ENCODE data around the gene NAA40.

The NAA40 gene

DNA sequence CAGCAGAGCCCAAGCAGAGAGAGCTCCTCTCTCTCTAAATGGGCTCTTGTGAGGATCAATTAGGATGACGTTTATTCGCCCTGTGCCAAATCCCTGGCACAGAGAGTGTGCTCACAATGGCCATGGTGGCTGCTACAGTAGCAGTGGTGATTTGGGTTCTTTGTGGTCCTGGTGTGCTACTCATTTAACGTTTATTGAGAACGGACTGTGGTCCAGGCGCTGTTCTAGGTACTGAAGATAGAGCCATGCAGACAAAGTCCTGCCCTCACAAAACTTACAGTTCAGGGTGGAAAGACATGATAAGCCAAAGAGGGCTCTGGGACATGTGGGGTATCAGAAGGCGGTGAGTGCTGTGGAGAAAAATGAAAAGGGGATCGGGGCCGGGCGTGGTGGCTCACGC lies 52.8 kb downstream of the NAA40 start:
- peaks cover 6% of the 10 kb centered on the region for H3K79me1 ChIP-seq (ENCODE audit: low read length)
- no peak overlapping the region for H2BK120ac ChIP-seq (ENCODE audit: insufficient read depth, low read length, poor library complexity)
- no peak overlapping the region for H3K14ac ChIP-seq (ENCODE audit: low read length)
- no peak overlapping the region for H3K9ac ChIP-seq (ENCODE audit: low read length)
- H3K4me2 ChIP-seq (ENCODE audit: low read length), result no peak overlapping the region
- H4K91ac ChIP-seq (ENCODE audit: low read depth, low read length), result no peak overlapping the region
- H3K9me3 ChIP-seq (ENCODE audit: insufficient read depth, low read depth, low read length), result no peaks in the 10 kb centered on the region
- H3K36me3 ChIP-seq (ENCODE audit: control insufficient read depth in 1 of 2, insufficient read depth in 2 of 2, low read length in 2 of 2), result peaks cover 54 to 66% of the 10 kb centered on the region in 2 experiments
- H3K27me3 ChIP-seq (ENCODE audit: insufficient read depth, low read length), result no peaks in the 10 kb centered on the region
- no CpG with 5 or more reads among the region's 10 CpGs for WGBS (ENCODE audit: extremely low coverage, insufficient coverage, insufficient read length)
- no peak overlapping the region for H3K23ac ChIP-seq (ENCODE audit: low read length)
- no peak overlapping the region for H4K8ac ChIP-seq (ENCODE audit: low read depth, low read length)
- H3K79me2 ChIP-seq (ENCODE audit: control insufficient read depth, insufficient read depth, low read length, poor library complexity), result peaks cover 11% of the 10 kb centered on the region
- no peak overlapping the region for H2BK12ac ChIP-seq (ENCODE audit: low read length)
- H4K12ac ChIP-seq (ENCODE audit: low read depth, low read length), result no peak overlapping the region
- no peak overlapping the region for H2AFZ ChIP-seq (ENCODE audit: insufficient read depth, low read length, poor library complexity)
- no peak overlapping the region for H3K4me3 ChIP-seq (ENCODE audit: low read depth, low read length)
- no peak overlapping the region for H3K4ac ChIP-seq (ENCODE audit: low read depth, low read length)
- H3K27ac ChIP-seq (ENCODE audit: low read depth, low read length), result no peak overlapping the region
- no peak for DNase-seq
- peaks cover 8 to 10% of the 10 kb centered on the region in 2 experiments for H3K4me1 ChIP-seq (ENCODE audit: control insufficient read depth in 1 of 2, insufficient read depth in 2 of 2, low read length in 2 of 2)
- H3K18ac ChIP-seq (ENCODE audit: low read length), result no peak overlapping the region
- H2BK5ac ChIP-seq (ENCODE audit: low read depth, low read length, poor library complexity), result no peak overlapping the region
- no peak overlapping the region for H2AK5ac ChIP-seq (ENCODE audit: low read length)

- Histone ChIP-seq H3K79me2 (ENCODE audit: control insufficient read depth, insufficient read depth, low read length, poor library complexity) (no peaks in the 10 kb centered on the region), H3K4me2 (ENCODE audit: low read length) (no peak overlapping the region), H2BK5ac (ENCODE audit: low read depth, low read length, poor library complexity) (no peak overlapping the region), H4K12ac (ENCODE audit: low read depth, low read length) (no peak overlapping the region), H3K4ac (ENCODE audit: low read depth, low read length) (no peak overlapping the region), H3K14ac (ENCODE audit: low read length) (no peak overlapping the region), H3K27me3 (ENCODE audit: insufficient read depth, low read length) (no peaks in the 10 kb centered on the region), H3K9me3 (ENCODE audit: insufficient read depth, low read depth, low read length) (no peaks in the 10 kb centered on the region), H2BK120ac (ENCODE audit: insufficient read depth, low read length, poor library complexity) (no peak overlapping the region), H3K27ac (ENCODE audit: low read depth, low read length) (no peak overlapping the region), H3K36me3 (ENCODE audit: control insufficient read depth in 1 of 2, insufficient read depth in 2 of 2, low read length in 2 of 2) (peaks cover 68 to 74% of the 10 kb centered on the region in 2 experiments), H2AFZ (ENCODE audit: insufficient read depth, low read length, poor library complexity) (no peak overlapping the region), H3K79me1 (ENCODE audit: low read length) (no peaks in the 10 kb centered on the region), H2AK5ac (ENCODE audit: low read length) (no peak overlapping the region), H3K9ac (ENCODE audit: low read length) (no peak overlapping the region), H3K23ac (ENCODE audit: low read length) (no peak overlapping the region), H4K8ac (ENCODE audit: low read depth, low read length) (no peak overlapping the region), H2BK12ac (ENCODE audit: low read length) (no peak overlapping the region), H3K18ac (ENCODE audit: low read length) (no peak overlapping the region), H3K4me3 (ENCODE audit: low read depth, low read length) (no peak overlapping the region), H3K4me1 (ENCODE audit: control insufficient read depth in 1 of 2, insufficient read depth in 2 of 2, low read length in 2 of 2) (peaks cover 0 to 2% of the 10 kb centered on the region in 2 experiments), H4K91ac (ENCODE audit: low read depth, low read length) (no peak overlapping the region)
- no CpG with 5 or more reads among the region's 5 CpGs for WGBS (ENCODE audit: extremely low coverage, insufficient coverage, insufficient read length)
- DNase-seq, result no peak
Measured at GRCh38 chr11:63993100-63993499, 54.3 kb downstream of the NAA40 start.

GRCh38 chr11:63993993-63994392 lies 55.2 kb downstream of the NAA40 start:
- Histone ChIP-seq H2BK12ac (ENCODE audit: low read length) (no peak overlapping the region), H2BK120ac (ENCODE audit: insufficient read depth, low read length, poor library complexity) (no peak overlapping the region), H3K9me3 (ENCODE audit: insufficient read depth, low read depth, low read length) (no peaks in the 10 kb centered on the region), H3K4me3 (ENCODE audit: low read depth, low read length) (no peak overlapping the region), H4K91ac (ENCODE audit: low read depth, low read length) (no peak overlapping the region), H2BK5ac (ENCODE audit: low read depth, low read length, poor library complexity) (no peak overlapping the region), H4K8ac (ENCODE audit: low read depth, low read length) (no peak overlapping the region), H3K36me3 (ENCODE audit: control insufficient read depth in 1 of 2, insufficient read depth in 2 of 2, low read length in 2 of 2) (peaks cover 66 to 69% of the 10 kb centered on the region in 2 experiments), H3K27me3 (ENCODE audit: insufficient read depth, low read length) (no peaks in the 10 kb centered on the region), H3K14ac (ENCODE audit: low read length) (no peak overlapping the region), H2AK5ac (ENCODE audit: low read length) (no peak overlapping the region), H4K12ac (ENCODE audit: low read depth, low read length) (no peak overlapping the region), H3K4ac (ENCODE audit: low read depth, low read length) (no peak overlapping the region), H3K4me2 (ENCODE audit: low read length) (no peak overlapping the region), H3K9ac (ENCODE audit: low read length) (no peak overlapping the region), H3K23ac (ENCODE audit: low read length) (no peak overlapping the region), H3K27ac (ENCODE audit: low read depth, low read length) (no peak overlapping the region), H3K79me1 (ENCODE audit: low read length) (no peaks in the 10 kb centered on the region), H3K18ac (ENCODE audit: low read length) (no peak overlapping the region), H3K4me1 (ENCODE audit: control insufficient read depth in 1 of 2, insufficient read depth in 2 of 2, low read length in 2 of 2) (peaks cover 6 to 7% of the 10 kb centered on the region in 2 experiments), H2AFZ (ENCODE audit: insufficient read depth, low read length, poor library complexity) (no peak overlapping the region), H3K79me2 (ENCODE audit: control insufficient read depth, insufficient read depth, low read length, poor library complexity) (no peaks in the 10 kb centered on the region)
- DNase-seq, result no peak
- WGBS (ENCODE audit: extremely low coverage, insufficient coverage, insufficient read length), result no CpG with 5 or more reads among the region's 6 CpGs

DNA sequence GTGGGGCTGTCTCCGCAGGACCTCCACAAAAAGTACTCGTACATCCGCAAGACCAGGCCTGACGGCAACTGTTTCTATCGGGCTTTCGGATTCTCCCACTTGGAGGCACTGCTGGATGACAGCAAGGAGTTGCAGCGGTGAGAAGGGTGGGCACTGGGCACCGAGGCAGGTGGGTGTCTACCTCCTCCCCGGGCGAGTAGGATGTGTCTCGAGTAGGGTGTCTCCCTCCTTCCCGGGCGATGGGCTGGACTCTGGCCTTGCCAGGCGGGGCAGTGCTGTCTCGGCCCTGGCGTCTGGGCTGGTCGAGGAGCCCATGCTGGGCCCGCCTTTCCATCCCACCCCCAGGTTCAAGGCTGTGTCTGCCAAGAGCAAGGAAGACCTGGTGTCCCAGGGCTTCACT lies 57.7 kb downstream of the NAA40 start:
- H3K27ac ChIP-seq (ENCODE audit: low read depth, low read length), result no peak overlapping the region
- no peak overlapping the region for H3K9ac ChIP-seq (ENCODE audit: low read length)
- H3K18ac ChIP-seq (ENCODE audit: low read length), result no peak overlapping the region
- no peak overlapping the region for H3K23ac ChIP-seq (ENCODE audit: low read length)
- H2BK120ac ChIP-seq (ENCODE audit: insufficient read depth, low read length, poor library complexity), result no peak overlapping the region
- no peaks in the 10 kb centered on the region for H3K27me3 ChIP-seq (ENCODE audit: insufficient read depth, low read length)
- DNase-seq, result no peak
- no peaks in the 10 kb centered on the region for H3K9me3 ChIP-seq (ENCODE audit: insufficient read depth, low read depth, low read length)
- H4K8ac ChIP-seq (ENCODE audit: low read depth, low read length), result no peak overlapping the region
- H4K12ac ChIP-seq (ENCODE audit: low read depth, low read length), result no peak overlapping the region
- H3K79me1 ChIP-seq (ENCODE audit: low read length), result no peaks in the 10 kb centered on the region
- no peak overlapping the region for H3K4me2 ChIP-seq (ENCODE audit: low read length)
- peaks cover 15% of the 10 kb centered on the region in 2 experiments for H3K4me1 ChIP-seq (ENCODE audit: control insufficient read depth in 1 of 2, insufficient read depth in 2 of 2, low read length in 2 of 2)
- H2AK5ac ChIP-seq (ENCODE audit: low read length), result no peak overlapping the region
- H2AFZ ChIP-seq (ENCODE audit: insufficient read depth, low read length, poor library complexity), result no peak overlapping the region
- H3K4ac ChIP-seq (ENCODE audit: low read depth, low read length), result no peak overlapping the region
- no CpG with 5 or more reads among the region's 18 CpGs for WGBS (ENCODE audit: extremely low coverage, insufficient coverage, insufficient read length)
- no peak overlapping the region for H3K4me3 ChIP-seq (ENCODE audit: low read depth, low read length)
- no peaks in the 10 kb centered on the region for H3K79me2 ChIP-seq (ENCODE audit: control insufficient read depth, insufficient read depth, low read length, poor library complexity)
- no peak overlapping the region for H2BK12ac ChIP-seq (ENCODE audit: low read length)
- H3K36me3 ChIP-seq (ENCODE audit: control insufficient read depth in 1 of 2, insufficient read depth in 2 of 2, low read length in 2 of 2), result peaks cover 52 to 54% of the 10 kb centered on the region in 2 experiments
- H2BK5ac ChIP-seq (ENCODE audit: low read depth, low read length, poor library complexity), result no peak overlapping the region
- H3K14ac ChIP-seq (ENCODE audit: low read length), result no peak overlapping the region
- no peak overlapping the region for H4K91ac ChIP-seq (ENCODE audit: low read depth, low read length)

All from trophoblast cell (in vitro differentiated cells and primary cell).